Measurements from ENCODE around the gene MSANTD3. TPM values are rescaled to one million over a fixed set of nuclear protein-coding genes. Genes with fewer than 3 reads are reported as not detected.

MSANTD3 gene
- total RNA-seq, 1 donor from 2014 or later = 58.7 TPM

GRCh38 chr9:100430286-100430940, 3.5 kb downstream of the MSANTD3 start:
- TF ChIP-seq CTCF (IDR thresholded peaks at IDR 0.05) = no peak
- Mint-ChIP-seq H3K9me3 (ENCODE audit: unreplicated experiment) (no peaks in the 10 kb centered on the region), H3K27ac (ENCODE audit: unreplicated experiment) (peak overlapping the region; percentile 97), H3K4me3 (ENCODE audit: unreplicated experiment) (peak overlapping the region; percentile 20), H3K27me3 (ENCODE audit: unreplicated experiment) (no peaks in the 10 kb centered on the region), H3K36me3 (ENCODE audit: unreplicated experiment) (peaks cover 12% of the 10 kb centered on the region), H3K4me1 (ENCODE audit: unreplicated experiment) (peaks cover 47% of the 10 kb centered on the region)
- DNase-seq (ENCODE audit: extremely low spot score, unreplicated experiment) = no peak

GRCh38 chr9:100431886-100432285, 4.9 kb downstream of the MSANTD3 start:
- Mint-ChIP-seq H3K36me3 (ENCODE audit: unreplicated experiment) (peaks cover 12% of the 10 kb centered on the region), H3K27ac (ENCODE audit: unreplicated experiment) (no peak overlapping the region), H3K9me3 (ENCODE audit: unreplicated experiment) (no peaks in the 10 kb centered on the region), H3K4me1 (ENCODE audit: unreplicated experiment) (peaks cover 42% of the 10 kb centered on the region), H3K4me3 (ENCODE audit: unreplicated experiment) (no peak overlapping the region), H3K27me3 (ENCODE audit: unreplicated experiment) (no peaks in the 10 kb centered on the region)
- DNase-seq (ENCODE audit: extremely low spot score, unreplicated experiment) = no peak
- no peak for TF ChIP-seq CTCF (IDR thresholded peaks at IDR 0.05)

GRCh38 chr9:100432736-100433135, 5.8 kb downstream of the MSANTD3 start:
- Mint-ChIP-seq H3K4me3 (ENCODE audit: unreplicated experiment) (no peak overlapping the region), H3K27ac (ENCODE audit: unreplicated experiment) (peak overlapping the region; percentile 1), H3K4me1 (ENCODE audit: unreplicated experiment) (peaks cover 45% of the 10 kb centered on the region), H3K36me3 (ENCODE audit: unreplicated experiment) (peaks cover 12% of the 10 kb centered on the region), H3K27me3 (ENCODE audit: unreplicated experiment) (no peaks in the 10 kb centered on the region), H3K9me3 (ENCODE audit: unreplicated experiment) (no peaks in the 10 kb centered on the region)
- TF ChIP-seq CTCF (IDR thresholded peaks at IDR 0.05) = no peak
- DNase-seq (ENCODE audit: extremely low spot score, unreplicated experiment) = no peak

GRCh38 chr9:100436571-100436970, 9.6 kb downstream of the MSANTD3 start:
- peaks cover 5% of the 10 kb centered on the region for H3K36me3 Mint-ChIP-seq (ENCODE audit: unreplicated experiment)
- H3K4me3 Mint-ChIP-seq (ENCODE audit: unreplicated experiment) = no peak overlapping the region
- TF ChIP-seq CTCF (IDR thresholded peaks at IDR 0.05) = no peak
- peaks cover 28% of the 10 kb centered on the region for H3K4me1 Mint-ChIP-seq (ENCODE audit: unreplicated experiment)
- no peaks in the 10 kb centered on the region for H3K9me3 Mint-ChIP-seq (ENCODE audit: unreplicated experiment)
- H3K27me3 Mint-ChIP-seq (ENCODE audit: unreplicated experiment) = no peaks in the 10 kb centered on the region
- H3K27ac Mint-ChIP-seq (ENCODE audit: unreplicated experiment) = peak overlapping the region; percentile 29
- DNase-seq (ENCODE audit: extremely low spot score, unreplicated experiment) = no peak

- Mint-ChIP-seq H3K4me3 (ENCODE audit: unreplicated experiment) (no peak overlapping the region), H3K9me3 (ENCODE audit: unreplicated experiment) (no peaks in the 10 kb centered on the region), H3K4me1 (ENCODE audit: unreplicated experiment) (peaks cover 23% of the 10 kb centered on the region), H3K27ac (ENCODE audit: unreplicated experiment) (peak overlapping the region; percentile 1), H3K36me3 (ENCODE audit: unreplicated experiment) (peaks cover 6% of the 10 kb centered on the region), H3K27me3 (ENCODE audit: unreplicated experiment) (no peaks in the 10 kb centered on the region)
- peak; percentile 90 for TF ChIP-seq CTCF (IDR thresholded peaks at IDR 0.05)
- peak; percentile 89 for DNase-seq (ENCODE audit: extremely low spot score, unreplicated experiment)
Measured at GRCh38 chr9:100437860-100438805, 11.2 kb downstream of the MSANTD3 start.

Data from osteocyte (in vitro differentiated cells).